Adipose tissue (tissue), 3 donors: ENCODE measurements around the gene JAKMIP1. TPM values are rescaled to one million over a fixed set of nuclear protein-coding genes. Genes with fewer than 3 reads are reported as not detected.
"Not testable (repeated sequence)": the region's sequence is repeated elsewhere in the genome, so short reads cannot be mapped to it uniquely, and the experiment has no call there.

Experiments used
- H3K27ac ChIP-seq: one replicate; pipeline ENCODE4 v1.5.1; 2013; ENCODE audit warnings: low read depth, low read length
- WGBS, 3 donors: extraction: QIAGEN DNeasy Blood & Tissue Kit; methylation state at CpG; one replicate each; pipeline ENCODE4 v1.1.7; 2013; 5-methylcytosine and 5-hydroxymethylcytosine counted together
- polyA plus RNA-seq, 3 donors: library from polyadenylated mRNA; stranded (reverse); fragments of 200-250 nt; gene quantifications; one replicate each; pipeline ENCODE4 v1.2.3, GENCODE V29; 2013
- donor health status: healthy with polysubstance abuse.
- donor health status: Bipolar disorder and iron deficiency.
- donor health status: healthy.

JAKMIP1 gene
- polyA plus RNA-seq, 3 donors = 0.18 to 0.53 (median 0.22) TPM

- 73 to 79% (median 78%) methylated on average over 10 of the region's 10 CpGs for WGBS, 3 donors
- H3K27ac ChIP-seq = no peak overlapping the region
These were observed 38.4 kb downstream of the JAKMIP1 start for GRCh38 chr4:6161921-6162464.

DNA sequence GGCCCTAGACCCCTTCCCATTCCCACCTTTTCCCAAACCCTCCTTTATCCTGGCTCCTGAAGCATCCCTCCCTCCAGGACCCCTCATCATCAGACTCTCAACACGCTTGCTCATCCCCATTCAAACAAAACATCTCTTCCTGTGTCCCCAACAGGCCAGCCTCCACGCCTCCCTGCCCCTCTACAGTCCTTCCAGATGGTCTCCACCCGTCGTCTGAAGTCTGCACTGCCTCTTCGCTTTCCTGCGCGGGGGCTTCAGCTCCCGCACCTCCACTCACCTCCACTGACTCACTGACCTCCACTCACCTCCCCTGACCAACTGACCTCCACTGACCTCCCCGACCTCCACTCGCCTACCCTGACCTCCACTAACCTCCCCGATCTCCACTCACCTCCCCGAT, 39.8 kb downstream of the JAKMIP1 start:
- H3K27ac ChIP-seq = no peak overlapping the region
- WGBS, 3 donors = 82 to 90% (median 90%) methylated on average over 12 of the region's 12 CpGs

DNA sequence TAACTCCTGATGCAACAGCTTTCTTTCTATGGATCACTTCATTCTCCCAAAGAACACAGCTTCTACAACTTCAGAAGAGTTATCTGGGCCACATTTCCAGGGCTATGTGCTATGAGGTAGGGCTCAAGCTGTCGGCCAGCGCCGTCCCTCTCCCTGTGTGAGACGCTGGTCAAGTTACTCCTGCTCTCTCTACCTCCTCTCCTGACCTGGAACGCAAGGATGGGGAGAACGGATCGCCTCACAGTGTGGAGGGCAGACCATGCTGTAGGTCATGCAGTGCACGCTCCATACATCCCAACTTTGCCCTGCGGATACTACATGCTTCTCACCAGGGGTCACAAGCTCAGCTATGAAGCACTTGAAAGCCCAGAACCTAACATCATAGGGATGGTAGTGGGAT, 42.4 kb downstream of the JAKMIP1 start:
- no peak overlapping the region for H3K27ac ChIP-seq
- 87 to 91% (median 90%) methylated on average over 9 of the region's 9 CpGs for WGBS, 3 donors

- H3K27ac ChIP-seq = no peak overlapping the region
- WGBS, 3 donors = 85 to 89% (median 88%) methylated on average over 15 of the region's 15 CpGs
These were observed 44.2 kb downstream of the JAKMIP1 start for GRCh38 chr4:6155996-6156750.

- no peak overlapping the region for H3K27ac ChIP-seq
These were observed 45.5 kb downstream of the JAKMIP1 start for GRCh38 chr4:6154875-6155274.

GRCh38 chr4:6153874-6154273, 46.5 kb downstream of the JAKMIP1 start:
- 42 to 64% (median 59%) methylated on average over 7 of the region's 7 CpGs for WGBS, 3 donors
- no peak overlapping the region for H3K27ac ChIP-seq

More at GRCh38 chr4:6154875-6155274, 45.5 kb downstream of the JAKMIP1 start:
- WGBS, 3 donors = 36 to 55% (median 46%) methylated on average over 9 of the region's 9 CpGs

DNA sequence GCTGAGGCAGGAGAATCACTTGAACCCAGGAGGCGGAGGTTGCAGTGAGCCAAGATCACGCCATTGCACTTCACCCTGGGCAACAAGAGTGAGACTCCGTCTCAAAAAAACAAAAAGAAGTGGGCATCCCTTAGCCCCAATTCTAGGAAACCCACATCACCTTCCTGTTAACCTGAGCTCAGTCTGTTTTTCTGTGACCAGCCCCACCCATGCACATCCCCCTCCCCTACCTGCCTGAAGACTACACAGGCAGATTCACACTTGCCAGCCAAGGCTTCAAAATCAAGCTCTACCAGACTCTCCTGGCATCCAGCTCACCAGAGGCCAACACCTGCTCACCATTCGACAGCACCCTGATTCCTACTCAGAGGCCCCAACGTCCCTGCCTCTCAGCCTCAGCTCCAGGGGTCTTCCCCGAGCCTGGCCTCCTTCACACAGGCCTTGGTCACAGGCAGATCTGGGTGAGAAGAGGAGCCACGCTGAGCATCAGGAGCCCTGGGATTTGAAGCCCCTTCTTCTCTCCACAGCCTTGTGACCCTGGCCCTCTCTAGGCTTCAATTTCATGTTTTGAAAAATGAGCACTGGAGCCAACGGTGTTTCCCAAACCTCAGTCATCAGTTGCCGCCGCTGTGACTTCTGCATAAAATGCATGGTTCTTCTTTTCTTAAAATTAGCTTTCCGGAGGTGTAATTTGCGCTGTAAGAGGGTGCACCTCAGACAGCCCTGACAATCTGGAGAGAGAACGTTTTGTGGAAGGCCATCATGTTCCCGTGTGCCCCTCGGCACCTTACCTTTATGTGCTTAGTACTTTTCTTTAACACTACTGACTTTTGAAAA, 47.3 kb downstream of the JAKMIP1 start:
- H3K27ac ChIP-seq = no peak overlapping the region
- 68 to 80% (median 75%) methylated on average over 15 of the region's 15 CpGs for WGBS, 3 donors

- 66 to 86% (median 84%) methylated on average over 18 of the region's 18 CpGs for WGBS, 3 donors
- no peak overlapping the region for H3K27ac ChIP-seq
These were observed 50.2 kb downstream of the JAKMIP1 start for GRCh38 chr4:6150046-6150735.

DNA sequence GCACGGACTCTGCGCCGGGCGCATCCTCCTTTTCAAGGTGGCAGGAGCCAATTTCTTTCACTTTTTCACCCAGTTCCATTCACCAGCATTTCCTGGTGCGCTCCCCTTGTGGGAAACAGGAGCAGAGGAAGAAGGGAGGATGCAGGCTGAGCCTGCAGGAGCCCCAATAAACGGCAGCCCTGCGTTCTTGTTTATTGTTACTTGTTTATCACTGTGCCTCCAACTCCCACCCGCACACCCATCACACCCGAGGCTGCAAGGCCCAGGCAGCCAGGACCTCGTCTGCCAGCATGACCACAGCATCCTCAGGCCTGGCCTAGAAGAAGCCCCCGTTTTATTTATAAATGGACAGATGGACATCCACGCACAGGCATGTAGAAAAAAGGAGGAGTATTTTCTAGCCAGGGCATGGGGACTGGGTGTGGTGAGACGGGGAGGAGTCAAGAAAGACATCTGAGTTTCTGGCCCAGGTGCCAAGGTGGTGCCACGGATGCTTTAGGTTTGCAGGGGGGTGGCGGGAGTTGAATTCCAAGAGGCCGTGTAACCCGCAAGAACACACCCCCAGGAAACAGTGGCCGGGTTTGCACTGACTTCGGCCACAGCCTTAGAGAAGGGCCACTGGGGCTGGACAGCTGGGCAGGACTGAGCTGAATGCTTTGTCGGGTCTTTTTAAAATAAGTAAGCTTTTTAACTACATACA, 51.7 kb downstream of the JAKMIP1 start:
- H3K27ac ChIP-seq = no peak overlapping the region
- WGBS, 3 donors = 66 to 75% (median 75%) methylated on average over 20 of the region's 20 CpGs

DNA sequence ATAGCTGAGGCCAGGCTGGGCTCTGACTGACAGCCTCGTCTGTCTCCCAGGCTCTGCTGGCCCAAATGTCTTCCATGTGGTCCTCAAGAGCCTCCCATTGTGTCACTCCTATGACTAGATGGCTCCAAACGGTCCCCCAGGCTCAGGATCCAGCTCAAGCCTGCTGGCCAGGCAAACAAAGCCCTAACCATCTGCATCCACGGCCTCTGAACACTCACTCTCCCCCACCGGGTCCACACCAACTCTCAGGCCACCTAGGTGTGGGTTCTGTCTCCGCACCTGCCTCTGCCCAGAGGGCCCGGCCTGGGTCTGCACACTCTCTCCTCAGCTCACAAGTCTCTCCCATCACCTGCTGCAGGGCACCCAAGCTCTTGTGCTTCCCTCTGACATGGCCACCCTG, 52.9 kb downstream of the JAKMIP1 start:
- no peak overlapping the region for H3K27ac ChIP-seq
- 67 to 79% (median 69%) methylated on average over 6 of the region's 6 CpGs for WGBS, 3 donors

- 52 to 56% (median 56%) methylated on average over 3 of the region's 3 CpGs for WGBS, 3 donors
- no peak overlapping the region for H3K27ac ChIP-seq
These were observed 56.7 kb downstream of the JAKMIP1 start for GRCh38 chr4:6143603-6144181.

DNA sequence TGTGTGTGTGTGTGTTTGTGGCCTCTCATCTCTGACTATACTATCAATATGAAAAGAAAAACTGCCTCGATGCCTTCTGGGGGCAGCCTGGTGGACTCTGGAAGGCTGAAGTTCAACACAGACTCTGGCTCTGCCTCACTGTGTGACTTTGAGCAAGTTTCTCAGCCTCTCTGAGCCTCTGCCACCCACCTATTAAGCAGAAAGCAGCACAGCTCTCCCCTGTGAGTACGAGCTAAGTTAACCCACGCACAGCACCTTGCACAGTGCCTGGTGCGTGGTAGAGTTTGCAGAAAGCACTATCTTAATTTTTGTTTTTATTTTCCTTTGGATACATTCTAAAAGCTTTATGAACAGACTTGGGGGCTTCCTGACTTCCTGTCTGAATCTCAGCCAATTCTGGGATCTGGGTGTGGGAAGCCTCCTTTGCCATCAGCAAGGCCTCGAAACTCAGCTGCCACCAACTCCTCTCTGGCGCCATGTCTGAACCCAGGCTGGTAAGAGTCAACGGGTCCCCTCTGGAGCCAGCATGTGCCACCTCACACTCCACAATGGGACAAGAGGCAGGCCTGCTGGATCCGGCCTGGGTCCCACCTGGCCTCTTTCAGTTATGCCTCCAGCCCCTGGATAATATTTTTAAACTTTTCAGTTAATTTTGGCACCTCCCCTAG, 57.3 kb downstream of the JAKMIP1 start:
- H3K27ac ChIP-seq = no peak overlapping the region
- WGBS, 3 donors = 82 to 93% (median 86%) methylated on average over 8 of the region's 8 CpGs

DNA sequence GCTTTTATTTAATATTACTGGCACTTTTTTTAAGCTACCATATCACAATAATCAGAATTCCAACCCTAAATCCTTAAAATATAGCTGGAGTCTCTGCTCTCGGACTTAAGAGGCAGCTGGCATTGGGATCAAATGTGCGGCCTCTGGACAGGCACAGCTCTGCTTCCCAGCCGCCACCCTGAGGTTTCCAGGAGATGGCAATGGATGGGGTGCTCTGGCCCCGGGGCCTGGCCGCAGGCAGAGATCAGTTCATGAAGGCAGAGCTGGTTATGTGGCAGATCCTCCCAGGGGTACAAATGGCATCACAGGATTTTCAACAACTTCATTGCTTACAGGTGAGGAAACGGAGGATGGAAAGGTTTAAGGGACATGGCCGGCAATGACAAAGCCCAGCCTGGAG, 57.8 kb downstream of the JAKMIP1 start:
- 84 to 92% (median 89%) methylated on average over 7 of the region's 7 CpGs for WGBS, 3 donors
- H3K27ac ChIP-seq = no peak overlapping the region

DNA sequence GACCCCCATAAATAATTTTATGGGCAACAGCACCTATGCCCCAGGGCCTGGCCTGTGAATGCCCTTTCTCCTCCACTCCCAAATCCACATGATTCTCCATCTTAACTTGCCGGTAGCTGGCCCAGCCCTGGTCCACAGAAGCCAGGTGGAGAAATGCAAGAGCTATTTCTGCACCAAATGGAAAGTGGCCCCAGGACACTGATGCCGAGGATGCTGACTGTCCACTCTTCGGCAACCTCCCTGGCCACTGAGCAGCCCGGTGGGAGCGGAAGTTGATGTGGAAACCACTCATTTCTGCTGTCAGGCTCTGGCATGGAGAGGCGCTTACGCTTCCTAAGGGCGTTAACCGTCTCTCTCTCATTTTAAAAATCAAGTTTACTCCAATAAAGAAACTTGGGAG, 58.8 kb downstream of the JAKMIP1 start:
- no peak overlapping the region for H3K27ac ChIP-seq
- 70 to 75% (median 72%) methylated on average over 9 of the region's 9 CpGs for WGBS, 3 donors

- H3K27ac ChIP-seq = not testable (repeated sequence)
- WGBS, 3 donors = 85 to 95% (median 91%) methylated on average over 14 of the region's 14 CpGs
These were observed 59.3 kb downstream of the JAKMIP1 start for GRCh38 chr4:6141021-6141420.

DNA sequence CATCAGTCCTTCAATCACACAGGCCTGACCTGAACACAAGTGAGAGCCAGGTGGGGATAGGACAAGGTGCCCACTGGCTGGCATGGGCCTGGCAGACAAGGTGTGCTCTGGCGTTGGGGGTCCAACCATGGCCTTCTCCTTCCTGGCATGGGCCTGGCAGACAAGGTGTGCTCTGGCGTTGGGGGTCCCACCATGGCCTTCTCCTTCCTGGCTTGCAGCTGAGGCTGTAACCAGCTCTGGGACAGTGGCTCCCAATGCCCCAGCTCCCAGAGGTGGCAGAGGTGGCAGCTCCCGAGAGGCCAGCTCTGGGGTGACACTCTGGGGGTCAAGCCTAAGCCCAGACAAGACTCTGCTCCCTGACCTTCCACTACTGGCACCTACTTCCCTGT, 62.6 kb downstream of the JAKMIP1 start:
- 60 to 92% (median 83%) methylated on average over 3 of the region's 3 CpGs for WGBS, 3 donors
- H3K27ac ChIP-seq = no peak overlapping the region

DNA sequence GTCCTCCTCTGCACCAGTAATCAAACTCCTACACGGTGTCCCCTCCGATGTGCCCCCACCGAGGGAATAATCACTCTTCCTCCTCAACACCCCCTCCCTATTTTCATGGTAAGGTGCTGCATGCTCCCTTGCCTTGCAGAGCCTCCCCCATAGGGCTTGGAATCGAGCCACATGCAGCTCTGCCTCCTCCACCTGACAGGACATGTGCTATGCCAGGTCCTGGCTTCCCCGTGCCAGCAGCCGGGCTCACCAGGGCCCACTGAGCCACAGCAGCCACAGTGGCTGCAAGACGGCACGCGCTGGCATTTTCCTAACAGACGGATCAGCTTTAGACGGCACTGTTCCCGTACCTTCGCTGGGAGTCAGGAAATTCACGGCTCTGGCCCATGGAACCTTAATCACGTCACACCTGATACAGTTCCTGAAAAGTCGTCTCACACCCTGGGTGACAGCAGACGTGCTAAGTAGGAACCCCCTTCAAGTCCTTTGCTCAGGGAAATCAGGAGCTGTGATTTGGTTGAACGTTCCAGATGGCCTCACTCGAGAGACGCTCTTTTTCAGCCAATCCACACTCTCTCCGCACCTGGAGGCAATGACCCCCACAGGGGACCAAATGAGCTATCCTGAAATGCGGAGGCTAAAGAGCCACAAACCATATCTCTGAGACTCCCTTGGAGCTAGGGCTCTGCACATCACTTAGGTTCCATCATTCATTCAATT, 63.2 kb downstream of the JAKMIP1 start:
- H3K27ac ChIP-seq = no peak overlapping the region
- WGBS, 3 donors = 53 to 67% (median 63%) methylated on average over 22 of the region's 22 CpGs
